GM23248 (cell line): ENCODE results near the gene NASP.

Experiments
- EZH2 ChIP-seq: fragments of 200-600 bp; sonication (generic); IDR thresholded peaks from 2 replicates; pipeline ENCODE4 v1.6.1; 2018; ENCODE audit warnings: antibody characterized with exemption, mild to moderate bottlenecking; ENCODE audit not compliant: insufficient read depth, poor library complexity, severe bottlenecking
- EZH2phosphoT487 ChIP-seq: fragments of 200-600 bp; sonication (generic); IDR thresholded peaks from 2 replicates; pipeline ENCODE4 v1.6.1; 2018; ENCODE audit warnings: antibody characterized with exemption, moderate library complexity, mild to moderate bottlenecking, low read depth; ENCODE audit not compliant: insufficient read depth

DNA sequence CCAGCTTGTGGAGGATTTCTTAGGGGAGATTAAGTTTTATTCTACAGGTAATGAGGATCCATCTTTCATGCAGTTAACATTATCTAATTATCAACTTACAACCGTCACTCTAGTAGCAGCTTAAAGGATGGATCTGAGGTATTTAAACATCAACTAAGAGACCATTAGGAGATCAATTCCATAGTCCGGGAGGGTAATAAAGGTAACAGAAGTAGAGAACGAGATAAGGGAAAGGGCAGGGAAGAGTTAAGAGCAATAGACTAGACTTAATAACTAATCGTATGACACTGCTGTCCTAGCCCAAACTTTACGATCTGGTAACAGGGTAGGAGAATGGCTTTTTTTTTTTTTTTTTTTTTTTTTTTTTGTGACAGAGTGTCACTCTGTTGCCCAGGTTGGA is 59.5 kb downstream of the NASP start:
- TF ChIP-seq EZH2phosphoT487 (no peak), EZH2 (no peak)
